C4-2B (cell line): ENCODE data around the gene KCNIP4.

ENCODE experiments used
- CTCF ChIP-seq: fragments of 450-650 bp; conservative IDR thresholded peaks from 2 replicates; pipeline ENCODE4 v1.5.1; 2017; ENCODE audit warnings: mild to moderate bottlenecking
- ZFX ChIP-seq: fragments of 450-650 bp; IDR thresholded peaks from 2 replicates; pipeline ENCODE4 v1.6.1; 2017

- TF ChIP-seq CTCF = no peak
- TF ChIP-seq ZFX = no peak
Observed at GRCh38 chr4:21276046-21276445, 672.5 kb downstream of the KCNIP4 start.
